Left kidney (tissue), 2 donors: Measurements from ENCODE around the gene CNKSR3. TPM values are rescaled to one million over a fixed set of nuclear protein-coding genes. Genes with fewer than 3 reads are reported as not detected.

Source experiments
- DNase-seq: peaks from one replicate; pipeline ENCODE4 v3.0.0-alpha.2; 2013
- polyA plus RNA-seq: library from polyadenylated mRNA; unstranded; fragments of 120-200 nt; gene quantifications from one replicate; pipeline ENCODE4 v1.2.1, GENCODE V29; 2013; ENCODE audit not compliant: insufficient read length

The CNKSR3 gene
- polyA plus RNA-seq, 1 donor = 58.4 TPM

DNA sequence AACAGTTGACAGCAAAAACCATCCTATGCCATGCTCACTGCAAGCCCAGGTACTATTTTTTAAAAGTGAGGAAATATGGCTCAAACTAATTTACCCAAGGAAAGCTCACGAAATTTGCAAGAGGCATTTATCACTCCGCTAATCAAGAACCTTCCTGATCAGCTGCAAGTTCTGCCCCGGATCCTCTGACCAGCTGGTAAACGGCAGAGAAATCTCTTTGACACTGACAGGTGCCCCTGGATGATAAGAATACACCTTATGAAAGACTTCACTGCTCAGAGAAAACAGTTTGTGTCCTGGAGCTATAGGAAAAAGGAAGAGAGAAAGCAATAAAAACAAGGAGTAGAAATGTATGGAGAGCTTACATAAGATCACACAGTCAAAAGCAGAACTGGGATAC lies 6.4 kb downstream of the CNKSR3 start:
- no peak for DNase-seq

GRCh38 chr6:154503658-154504057 lies 6.8 kb downstream of the CNKSR3 start:
- DNase-seq = no peak

DNA sequence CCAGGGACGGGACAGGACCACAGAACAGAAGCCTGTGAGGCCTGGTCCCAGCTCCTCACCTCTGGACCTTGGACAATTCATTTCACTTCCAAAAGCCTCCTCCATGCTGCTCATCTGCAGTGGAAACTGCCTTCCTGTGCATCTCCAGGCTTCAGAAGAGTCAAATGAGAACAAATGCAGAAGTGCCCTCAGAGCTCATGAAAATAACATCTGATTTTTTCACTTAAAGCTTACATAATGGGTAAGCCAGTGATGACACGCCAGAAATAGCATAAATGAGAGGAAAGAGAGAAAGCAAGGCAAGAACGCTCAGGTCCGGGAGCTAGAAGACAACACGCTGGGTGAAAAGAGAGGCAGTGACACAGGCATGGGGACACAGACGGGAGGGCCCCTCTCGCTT lies 7.9 kb downstream of the CNKSR3 start:
- DNase-seq = no peak

DNA sequence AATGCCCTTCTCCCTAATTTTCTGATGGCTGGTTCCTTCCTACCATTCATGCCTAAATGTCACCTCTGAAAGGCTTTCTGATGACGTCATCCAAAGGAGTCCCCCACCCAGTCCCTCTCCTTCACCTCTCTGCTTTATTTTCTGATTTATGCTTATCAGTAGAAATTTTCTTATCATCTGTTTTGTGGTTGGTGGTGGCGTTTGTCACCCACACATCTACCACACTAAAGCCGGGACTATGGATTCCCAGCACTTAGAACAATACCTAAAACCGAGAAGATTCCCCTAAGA lies 9.0 kb downstream of the CNKSR3 start:
- DNase-seq = no peak

DNA sequence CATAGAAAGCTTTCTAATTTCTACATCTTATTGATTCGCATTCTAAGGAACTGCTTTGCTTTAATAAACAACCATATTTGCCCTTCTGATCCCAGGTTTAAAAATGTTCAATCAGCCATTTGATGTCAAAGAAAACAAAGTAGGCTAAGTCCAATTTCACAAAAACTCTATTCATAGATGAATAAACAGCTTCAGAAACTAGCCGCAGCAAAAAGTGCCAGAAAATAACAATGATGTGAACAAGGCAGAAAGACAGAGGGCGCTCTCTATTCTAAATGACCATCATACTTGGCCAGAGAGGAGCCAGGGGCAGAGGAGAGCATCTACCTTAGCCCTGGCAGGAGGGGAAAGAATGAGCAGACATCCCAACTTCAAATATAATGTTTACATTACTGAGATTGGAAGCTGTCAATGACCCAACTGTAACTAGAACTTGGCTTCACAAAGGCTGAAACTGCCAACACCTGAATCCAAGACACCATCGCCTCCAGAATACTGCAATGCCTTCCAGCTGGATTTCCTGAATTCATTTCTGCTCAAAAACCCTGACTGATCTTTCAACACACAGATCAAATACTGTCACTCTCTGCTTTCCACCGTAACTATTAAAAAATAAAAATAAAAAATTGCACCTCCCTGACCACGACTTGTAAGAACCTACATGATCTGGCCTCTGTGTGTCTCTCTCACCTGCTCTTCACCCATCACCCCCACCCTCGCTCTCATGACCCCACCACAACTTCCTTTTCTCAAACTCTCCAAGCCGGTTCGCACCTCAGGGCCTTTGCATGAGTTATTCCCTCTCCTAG lies 9.5 kb downstream of the CNKSR3 start:
- no peak for DNase-seq

DNA sequence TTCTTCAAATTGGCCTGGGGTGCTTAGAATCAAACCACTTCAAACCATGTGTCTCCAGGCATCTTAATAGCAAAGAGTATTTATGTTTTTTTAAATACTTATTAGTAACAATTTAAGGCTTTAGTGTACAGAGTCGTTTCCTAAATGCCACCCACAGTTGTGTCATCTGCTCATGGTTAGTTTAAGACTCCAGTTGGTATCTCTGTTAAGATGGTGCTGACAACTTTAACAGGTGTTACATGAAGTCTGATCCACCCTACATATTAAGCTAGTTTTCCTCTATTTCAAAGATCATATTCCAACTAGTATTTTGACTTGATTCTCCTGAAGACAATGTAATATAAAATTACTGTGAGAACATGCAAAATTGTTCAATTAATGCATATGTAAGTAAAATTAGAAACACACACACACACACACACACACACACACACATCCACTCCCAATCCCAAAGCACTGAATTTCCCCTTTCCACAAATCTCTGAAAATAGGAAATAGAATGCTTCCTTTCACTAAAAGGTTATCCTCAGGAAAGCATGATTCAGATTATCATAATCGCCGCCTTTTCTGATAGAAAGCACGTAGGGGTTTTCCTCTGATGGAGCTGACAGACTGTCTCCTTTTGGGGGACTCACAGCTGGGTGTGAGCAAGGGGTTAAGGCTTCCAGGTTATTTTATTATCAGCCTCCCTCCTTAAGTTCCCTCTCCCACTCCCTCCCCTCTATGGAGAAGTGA lies 10.5 kb downstream of the CNKSR3 start:
- DNase-seq = no peak

- no peak for DNase-seq
Measured at GRCh38 chr6:154498340-154498934, 12.0 kb downstream of the CNKSR3 start.

DNA sequence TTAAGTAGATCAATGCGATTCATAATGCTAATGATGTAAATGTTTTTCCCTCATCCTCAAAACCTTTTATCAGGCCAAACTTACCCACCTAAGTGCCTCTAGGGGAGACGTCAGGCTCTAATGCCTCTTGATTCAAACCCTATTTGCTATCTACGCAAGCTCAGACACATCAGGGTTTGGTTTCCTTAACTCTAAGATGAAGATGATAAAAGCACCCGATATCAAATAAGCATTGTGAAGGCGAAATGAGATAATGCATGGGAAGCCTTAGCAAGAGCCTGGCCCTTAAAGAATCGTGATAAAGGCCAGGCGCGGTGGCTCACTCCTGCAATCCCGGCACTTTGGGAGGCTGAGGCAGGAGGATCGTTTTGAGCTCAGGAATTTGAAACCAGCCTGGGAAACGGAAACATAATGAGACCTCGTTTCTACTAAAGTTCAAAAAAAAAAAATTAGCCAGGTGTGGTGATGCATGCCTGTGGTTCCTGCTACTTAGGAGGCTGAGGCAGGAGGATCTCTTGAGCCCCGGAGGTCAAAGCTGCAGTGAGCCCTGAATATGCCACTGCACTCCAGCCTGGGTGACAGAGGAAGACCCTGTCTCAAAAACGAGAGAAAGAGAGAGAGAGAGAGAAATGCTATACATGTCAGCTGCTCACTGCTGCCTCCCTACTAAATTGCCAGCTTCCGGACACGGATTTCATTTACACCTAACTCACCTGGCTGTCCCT lies 13.5 kb downstream of the CNKSR3 start:
- DNase-seq = no peak

DNA sequence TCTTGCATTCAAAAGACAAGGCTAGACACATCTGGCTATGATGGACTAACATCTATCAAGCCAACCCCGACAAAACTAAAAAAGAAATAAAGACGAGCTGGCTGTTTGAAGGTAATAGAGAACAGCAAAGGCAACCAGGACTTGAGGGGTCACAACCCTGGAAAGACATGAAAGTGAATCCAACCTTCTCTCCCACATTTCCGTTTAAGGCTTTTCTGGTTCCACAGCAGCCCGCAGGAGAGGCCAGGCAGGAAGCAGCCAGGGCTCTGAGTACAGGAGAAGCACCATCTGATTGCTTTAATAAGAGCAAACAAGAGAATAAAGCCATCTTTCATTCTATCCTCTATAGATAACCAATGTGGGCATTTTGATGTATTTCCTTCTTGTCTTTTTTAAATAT lies 14.3 kb downstream of the CNKSR3 start:
- DNase-seq = no peak

DNA sequence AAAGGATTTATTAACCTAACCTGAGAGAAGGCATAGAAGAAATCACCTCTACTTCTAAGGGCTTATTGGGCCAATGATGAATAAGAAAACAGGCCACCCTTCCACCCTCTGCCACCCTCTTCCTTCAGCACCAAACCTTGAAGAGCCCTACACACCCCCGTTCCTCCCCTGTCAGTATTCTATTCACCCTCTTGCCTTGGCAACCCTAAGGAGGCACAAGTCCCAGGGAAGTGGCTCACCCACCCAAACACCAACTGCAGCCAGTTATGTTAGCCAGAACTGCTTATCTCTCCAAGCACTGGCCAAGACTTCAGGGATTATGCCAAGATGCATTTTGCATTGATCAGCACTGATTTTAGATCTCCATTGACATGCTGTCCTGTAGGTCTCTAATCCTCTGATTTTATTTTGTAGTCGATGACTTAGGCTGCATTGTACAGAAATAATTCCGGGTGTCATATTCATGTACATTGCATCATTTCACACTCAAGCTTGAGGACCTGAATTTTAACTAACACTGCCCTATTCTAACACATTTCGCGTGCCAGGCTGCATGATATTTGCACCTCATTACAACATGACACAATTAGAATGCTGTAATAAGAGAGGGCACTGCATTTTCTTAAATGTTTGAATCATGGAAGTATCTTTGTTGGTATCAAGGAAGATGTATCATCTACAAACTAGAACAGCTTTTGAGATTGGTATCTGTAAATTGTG lies 15.7 kb downstream of the CNKSR3 start:
- DNase-seq = no peak

DNA sequence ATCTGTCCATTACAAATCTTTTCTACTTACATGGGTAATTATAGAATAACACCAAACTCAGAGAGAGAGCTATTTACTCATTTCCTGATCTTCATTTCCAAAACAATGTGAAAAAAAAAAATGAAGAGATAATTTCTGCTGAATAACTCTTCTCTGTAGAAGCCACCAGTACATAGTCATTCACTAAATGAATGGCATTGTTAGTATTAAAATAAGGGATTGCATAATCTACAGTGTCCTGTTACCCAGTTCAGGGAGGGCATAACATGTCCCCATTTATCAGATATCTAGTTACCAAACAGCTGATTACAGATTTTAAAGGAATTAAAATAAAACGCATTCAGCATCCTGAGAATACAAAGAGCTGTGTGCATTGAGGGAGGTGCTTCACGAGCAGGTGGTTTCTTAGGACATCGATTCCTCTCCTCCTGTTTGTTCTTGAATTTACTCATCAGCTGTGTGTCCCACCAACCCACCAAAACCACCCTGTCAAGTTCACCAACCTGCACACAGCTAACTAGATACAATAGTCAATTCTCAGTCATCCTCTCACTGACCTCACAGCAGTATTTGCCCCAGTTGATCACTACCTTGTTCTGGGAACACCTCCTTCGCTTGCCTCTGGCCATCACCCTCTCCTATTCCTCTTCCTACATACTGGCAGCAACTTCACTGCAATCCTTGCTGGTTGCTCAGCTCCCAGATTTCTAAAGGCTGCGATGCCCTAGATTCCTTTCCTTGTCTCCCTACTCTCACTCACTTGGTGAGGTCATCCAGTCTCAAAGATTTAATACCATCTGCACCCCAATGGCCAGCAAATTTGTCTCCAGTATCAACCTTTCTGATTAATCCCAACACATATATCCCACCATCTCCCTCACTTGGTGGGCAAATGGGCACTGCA lies 18.7 kb downstream of the CNKSR3 start:
- no peak for DNase-seq

DNA sequence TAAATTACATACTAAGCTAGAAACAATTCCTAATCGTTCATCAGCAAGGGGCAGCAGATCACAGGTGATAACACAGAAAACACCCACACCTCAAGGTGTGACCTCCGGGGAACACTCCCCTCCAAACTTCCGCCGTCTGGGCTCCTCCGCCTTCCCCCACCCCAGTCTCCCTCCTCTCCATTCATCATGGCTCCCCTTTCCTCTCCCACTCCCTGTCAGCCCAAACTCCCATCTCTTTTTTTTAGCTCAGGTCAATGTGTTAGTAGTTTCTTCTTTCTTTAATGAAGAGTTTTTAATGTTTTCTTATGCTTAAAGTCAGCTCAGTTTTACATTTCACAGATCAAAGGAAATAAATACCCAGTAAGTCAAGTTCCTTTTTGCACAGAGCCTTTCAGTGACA lies 20.7 kb downstream of the CNKSR3 start:
- DNase-seq = no peak

- no peak for DNase-seq
Measured at GRCh38 chr6:154488802-154489437, 21.6 kb downstream of the CNKSR3 start.

GRCh38 chr6:154488248-154488593 lies 22.3 kb downstream of the CNKSR3 start:
- no peak for DNase-seq

DNA sequence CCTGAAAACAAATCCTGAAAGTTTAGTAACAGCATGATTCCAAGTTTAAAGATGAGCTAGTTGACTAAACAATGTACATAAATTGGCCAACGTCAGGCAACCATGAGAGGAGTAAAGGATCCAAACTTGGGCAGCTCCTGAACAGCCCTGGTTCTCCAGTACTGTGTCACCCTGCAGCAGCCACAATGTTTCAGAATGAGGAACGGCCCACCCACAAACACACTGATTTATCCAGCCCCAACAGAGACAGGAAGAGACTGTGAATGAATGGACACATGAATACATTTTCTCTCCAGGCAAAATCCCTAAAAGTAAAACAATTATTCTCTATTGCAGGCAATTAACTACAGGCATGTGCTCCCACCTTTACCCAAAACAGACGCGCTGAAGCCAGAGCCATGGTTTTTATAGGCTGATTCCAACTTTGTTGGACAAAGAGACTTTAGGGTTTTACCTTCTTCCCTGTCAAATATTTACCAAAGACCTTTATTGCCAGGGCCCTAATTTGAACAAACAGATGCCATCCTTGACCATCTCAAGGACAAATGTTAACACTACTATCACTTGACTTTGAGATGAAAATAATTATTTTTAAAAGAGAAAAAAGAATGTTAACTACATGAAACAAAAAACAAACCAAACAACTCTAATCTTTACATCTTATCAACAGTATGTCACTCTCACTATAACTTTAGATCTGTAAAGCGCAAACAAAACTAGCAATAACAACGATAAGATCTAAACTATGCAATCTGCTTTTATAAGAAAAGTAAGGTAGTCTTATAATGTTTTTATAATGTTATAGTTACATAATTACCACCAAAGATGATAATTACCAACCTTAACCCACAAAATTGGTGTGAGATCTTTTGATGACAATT lies 22.9 kb downstream of the CNKSR3 start:
- no peak for DNase-seq

DNA sequence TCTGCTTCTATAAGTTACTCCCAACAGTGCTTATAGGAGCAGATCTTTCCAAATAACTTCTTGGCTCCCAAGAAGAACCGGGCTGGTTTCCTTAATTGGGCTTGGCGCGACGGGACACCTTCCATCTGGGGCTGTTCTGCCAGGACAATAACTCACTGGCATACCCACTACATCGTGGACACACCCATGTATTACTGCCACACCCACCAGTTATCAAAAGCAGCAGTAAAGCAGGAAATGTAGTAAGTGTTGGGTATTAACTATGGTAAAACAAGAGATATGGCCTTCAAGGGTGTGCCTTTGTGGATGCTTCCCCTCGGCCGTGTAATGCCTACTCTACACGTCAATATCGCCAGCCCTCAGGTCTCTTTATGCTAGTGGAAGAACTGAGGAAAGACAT lies 24.7 kb downstream of the CNKSR3 start:
- DNase-seq = no peak

DNA sequence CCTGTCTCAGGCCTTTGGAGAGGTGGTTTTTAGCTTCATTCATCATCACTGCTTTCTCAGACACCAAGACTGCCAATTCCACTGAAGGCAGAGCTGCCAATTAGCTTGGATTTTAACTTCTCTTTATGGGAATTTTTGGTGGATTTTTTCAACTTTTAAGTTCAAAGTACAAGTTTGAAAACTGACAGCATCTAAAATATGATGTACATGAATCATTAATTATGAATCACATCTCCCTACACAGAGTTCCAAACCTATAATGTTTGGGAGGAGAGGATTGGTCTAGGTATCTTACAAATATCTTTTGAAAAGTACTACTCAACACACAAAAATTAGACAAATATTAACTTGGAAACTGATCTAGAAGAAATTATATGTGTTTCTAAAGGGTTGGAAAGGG lies 25.5 kb downstream of the CNKSR3 start:
- DNase-seq = no peak

GRCh38 chr6:154482858-154483257 lies 27.6 kb downstream of the CNKSR3 start:
- DNase-seq = no peak

DNA sequence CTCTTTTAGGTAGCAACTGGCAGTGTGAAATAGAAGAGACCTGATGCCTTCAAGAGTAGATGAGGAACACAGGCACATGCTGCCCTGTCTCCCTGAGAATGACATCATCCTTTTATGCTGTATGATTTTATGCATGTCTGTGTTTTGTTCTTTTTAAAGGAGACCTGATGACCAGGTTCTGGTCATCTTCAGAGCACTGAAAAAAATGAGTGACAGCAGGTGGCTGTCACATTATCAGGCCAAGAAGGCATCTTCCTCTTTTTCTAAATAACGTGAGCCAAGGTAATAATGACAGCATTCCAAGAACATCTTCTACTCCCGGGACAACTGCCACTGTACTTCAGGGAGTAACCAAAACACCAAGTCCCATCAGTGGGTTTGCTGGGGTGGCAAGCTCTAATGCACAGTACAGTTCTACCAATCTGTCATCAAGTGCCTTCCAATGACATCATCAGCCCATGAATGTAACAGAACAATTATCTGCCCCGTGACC lies 28.9 kb downstream of the CNKSR3 start:
- DNase-seq = no peak
